Activated CD4-positive, alpha-beta T cell treated with anti-CD3 and anti-CD28 coated beads for 24 hours (primary cell): ENCODE measurements around the gene LRRC61.

ENCODE experiments used
- DNase-seq, 2 donors: peaks; one replicate each; pipeline ENCODE4 v3.0.0-alpha.2; 2020; ENCODE audit warnings: low read depth in 2 of 2

The LRRC61 gene

DNA sequence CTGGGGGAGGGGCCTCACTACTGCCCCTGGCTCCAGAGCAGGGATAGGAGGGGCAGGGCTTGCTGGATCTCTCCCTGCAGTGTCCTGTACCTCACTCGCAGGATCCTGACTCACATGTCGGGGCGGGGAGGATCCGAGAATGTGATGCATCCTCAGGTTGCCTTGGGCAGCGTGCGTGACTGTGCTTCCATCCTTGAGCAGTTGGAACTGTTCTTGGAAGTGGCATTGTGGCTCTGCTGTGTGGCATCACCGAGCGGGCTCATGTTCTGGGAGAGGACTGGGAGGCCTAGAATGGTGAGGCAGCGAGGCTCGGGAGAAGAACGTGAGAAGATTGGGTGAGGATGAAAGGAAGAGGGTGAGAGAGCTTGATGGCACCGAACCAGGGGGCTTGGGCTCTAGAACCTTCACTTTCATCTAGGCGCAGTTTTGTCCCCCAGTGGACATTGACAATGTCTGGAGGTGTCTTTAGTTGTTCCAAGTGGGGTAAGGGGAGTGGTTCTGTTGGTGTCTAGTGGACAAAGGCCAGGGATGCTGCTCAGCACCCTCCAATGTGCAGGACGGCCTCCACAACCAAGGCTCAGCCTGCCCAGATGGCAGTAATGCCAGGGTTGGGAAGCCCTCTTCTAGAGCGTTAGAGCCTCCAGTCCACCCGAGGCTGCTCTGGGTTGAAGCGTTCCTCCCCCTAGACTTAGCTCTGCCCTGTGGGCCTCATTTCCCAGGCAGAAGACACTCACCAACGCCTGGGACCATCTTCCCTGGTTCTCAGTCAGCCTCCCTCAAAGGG lies 9.9 kb downstream of the LRRC61 start:
- DNase-seq = no peak

DNA sequence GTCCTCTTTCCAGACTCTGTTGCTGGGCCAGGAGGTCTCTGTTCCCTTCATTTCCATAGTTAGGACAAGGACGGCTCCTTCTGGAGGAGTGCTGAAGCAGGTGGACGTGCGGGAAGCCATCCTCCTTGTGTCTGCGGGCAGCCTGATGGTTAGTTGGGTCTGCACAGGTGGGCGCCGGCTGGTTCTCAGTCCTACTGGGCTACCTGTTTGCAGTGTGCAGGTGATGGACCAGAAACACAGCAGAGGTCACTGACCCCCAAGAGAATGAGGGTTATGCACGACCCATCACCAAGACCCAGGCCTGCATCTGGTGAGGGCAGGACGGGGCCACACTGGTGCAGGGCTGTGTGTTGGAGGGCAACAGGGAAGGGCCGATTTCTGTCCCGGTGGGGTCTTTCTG lies 10.5 kb downstream of the LRRC61 start:
- no peak for DNase-seq

DNA sequence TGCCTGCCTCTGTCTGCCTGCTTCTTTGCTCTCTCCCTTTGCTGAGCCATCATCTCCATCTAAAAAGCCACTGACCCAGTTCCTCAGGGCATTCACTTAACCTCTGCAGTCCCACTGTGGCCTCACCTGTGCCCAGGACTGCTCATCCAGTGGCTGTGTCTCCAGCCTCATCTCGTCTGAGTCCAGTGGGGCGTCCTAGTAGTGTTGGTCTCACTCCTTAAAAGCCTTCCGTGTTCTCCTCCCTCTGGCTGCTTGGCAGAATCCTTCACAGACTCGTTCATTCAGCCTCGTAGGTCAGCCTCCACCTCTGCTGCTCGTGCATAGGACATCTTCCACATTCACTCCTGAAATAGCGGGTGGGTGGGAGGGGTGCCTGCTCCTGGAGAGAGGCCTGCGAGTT lies 11.0 kb downstream of the LRRC61 start:
- no peak for DNase-seq

DNA sequence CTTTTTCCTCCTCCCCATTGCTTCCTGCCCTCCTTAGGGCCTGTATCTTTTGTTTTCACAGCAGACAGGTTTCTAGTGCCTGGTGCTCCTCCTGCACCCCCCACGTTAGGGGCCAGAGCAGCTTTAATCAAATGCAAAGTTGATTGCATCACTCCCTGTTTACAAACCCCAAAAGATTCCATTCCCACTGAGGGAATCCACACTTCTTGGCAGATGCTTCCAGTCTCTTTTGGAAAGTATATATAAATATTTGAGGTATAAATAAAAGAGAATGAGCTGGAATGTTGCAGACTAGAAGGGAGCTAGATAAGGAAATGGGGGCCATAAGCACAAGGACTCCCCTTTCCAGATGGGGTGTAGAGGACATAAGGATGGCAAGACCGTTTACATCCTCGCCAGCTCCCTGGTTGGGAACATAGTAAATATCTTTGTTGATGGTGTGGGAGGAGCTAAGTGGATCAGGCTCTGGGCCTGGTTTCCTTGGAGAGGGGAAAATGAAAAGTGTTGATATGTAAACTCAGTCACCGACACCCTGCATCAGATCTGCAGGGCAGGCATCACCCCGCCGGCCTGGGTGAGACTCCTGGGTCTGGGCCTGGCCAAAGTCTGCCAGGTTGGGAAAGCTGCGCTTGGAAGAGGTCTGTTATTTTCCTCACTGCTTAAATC lies 12.1 kb downstream of the LRRC61 start:
- no peak for DNase-seq

DNA sequence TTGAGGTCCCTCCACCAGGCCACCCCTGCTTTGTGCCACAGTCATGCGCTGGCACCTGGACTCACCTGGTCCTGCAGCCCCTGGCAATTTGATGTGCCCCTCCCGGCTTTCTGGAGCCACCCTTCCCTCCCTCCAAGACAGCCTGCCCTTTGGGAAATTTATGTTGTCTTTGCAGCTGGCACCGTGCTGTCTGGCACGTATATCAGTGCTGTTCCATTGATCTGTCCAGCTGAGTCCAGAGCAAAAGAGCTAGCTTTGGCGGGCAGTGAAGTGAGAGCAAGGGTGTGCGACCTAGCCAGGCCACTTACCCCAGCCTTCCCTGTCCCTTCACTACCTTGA lies 12.6 kb downstream of the LRRC61 start:
- no peak for DNase-seq

DNA sequence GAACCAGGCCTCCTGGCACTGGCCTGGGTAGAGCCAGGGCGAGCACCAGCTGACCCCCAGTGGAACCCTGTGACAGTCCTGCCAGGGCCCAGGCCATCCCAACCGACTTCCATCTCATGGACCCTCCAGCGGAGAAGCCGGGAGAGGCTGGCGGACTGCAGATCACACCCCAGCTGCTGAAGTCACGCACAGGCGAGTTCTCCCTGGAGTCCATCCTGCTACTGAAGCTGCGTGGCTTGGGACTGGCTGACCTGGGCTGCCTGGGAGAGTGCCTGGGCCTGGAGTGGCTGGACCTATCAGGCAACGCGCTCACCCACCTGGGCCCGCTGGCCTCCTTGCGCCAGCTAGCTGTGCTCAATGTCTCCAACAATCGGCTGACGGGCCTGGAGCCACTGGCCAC lies 13.6 kb downstream of the LRRC61 start:
- DNase-seq = no peak

DNA sequence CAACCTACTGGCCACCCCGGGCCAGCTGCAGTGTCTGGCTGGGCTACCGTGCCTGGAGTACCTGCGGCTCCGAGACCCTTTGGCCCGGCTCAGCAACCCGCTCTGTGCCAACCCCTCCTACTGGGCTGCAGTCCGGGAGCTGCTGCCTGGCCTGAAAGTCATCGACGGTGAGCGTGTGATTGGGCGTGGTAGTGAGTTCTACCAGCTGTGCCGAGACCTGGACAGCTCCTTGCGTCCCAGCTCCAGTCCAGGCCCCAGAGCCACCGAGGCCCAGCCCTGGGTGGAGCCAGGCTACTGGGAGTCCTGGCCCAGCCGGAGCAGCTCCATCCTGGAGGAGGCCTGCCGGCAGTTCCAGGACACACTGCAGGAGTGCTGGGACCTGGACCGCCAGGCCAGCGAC lies 14.0 kb downstream of the LRRC61 start:
- DNase-seq = no peak

DNA sequence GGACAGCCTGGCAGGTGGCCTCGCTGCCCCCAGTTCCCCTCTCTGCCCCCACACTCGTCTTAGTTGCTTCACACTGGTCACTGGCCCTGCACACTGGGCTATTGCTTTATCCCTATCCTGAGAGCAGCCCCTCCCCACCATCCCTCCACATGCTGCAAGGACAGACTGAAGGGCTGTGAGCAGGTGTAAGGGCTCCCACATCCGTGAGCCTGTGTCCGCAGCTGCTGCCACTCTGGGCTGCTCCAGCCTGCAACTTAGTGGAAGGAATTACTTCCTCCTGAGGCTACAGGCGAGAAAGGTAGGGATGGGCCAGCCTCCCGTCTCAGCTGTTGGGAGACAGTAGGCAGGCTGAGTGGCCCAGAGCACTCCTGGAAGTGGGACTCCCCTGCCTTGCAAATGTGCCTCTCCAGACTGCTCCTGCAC lies 14.5 kb downstream of the LRRC61 start:
- DNase-seq = no peak

DNA sequence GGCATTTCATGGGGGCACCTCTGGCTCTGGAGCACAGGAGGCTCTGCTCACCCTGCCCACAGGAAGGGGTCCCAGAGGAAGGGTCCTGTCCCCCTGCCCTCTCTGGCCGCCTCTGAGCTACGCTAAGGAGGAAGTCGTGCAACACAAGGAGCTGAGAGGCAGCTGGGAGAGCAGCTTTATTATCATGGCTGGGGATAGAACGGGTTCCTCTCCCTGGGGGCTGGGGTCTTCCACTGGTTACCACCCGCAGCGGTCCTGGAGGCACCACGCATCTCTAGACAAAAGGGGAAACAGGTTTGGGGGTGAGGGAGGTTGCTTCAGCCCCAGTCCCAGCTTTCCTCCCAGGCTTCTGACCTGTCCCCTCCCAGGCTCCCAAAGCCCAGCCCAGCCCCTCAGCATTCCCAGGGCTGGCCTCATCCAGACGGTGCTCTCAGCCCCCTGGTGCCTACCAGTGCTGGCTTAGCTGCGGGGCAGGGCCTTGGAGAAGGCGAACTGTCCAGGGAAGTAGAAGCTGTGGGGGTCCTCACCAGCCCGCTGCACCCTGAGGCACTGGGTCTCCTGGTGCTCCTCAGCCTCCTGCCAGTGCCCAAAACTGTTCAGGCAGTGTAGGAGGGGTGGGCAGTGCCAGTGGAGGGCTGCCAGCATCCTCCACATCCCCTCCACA lies 15.1 kb downstream of the LRRC61 start:
- DNase-seq = no peak

DNA sequence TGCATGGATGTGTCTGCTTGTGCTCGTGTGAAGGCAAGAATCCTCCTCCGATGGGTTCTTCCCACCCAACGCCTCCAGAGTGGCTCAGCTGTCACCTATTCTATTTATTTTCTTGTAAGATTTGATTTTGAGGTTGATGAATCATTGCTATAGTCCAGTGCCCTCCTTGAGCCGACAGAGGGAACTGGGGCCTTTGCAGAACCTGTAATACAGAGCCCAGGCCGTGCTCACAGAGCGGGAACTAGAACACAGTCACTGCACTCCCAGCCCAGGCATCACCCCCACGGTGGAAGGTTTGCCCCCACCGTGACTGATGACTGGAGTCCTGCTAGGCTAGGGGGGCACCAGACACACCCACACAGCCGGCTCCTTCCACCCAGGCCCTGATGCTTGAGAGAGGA lies 16.3 kb downstream of the LRRC61 start:
- no peak for DNase-seq

DNA sequence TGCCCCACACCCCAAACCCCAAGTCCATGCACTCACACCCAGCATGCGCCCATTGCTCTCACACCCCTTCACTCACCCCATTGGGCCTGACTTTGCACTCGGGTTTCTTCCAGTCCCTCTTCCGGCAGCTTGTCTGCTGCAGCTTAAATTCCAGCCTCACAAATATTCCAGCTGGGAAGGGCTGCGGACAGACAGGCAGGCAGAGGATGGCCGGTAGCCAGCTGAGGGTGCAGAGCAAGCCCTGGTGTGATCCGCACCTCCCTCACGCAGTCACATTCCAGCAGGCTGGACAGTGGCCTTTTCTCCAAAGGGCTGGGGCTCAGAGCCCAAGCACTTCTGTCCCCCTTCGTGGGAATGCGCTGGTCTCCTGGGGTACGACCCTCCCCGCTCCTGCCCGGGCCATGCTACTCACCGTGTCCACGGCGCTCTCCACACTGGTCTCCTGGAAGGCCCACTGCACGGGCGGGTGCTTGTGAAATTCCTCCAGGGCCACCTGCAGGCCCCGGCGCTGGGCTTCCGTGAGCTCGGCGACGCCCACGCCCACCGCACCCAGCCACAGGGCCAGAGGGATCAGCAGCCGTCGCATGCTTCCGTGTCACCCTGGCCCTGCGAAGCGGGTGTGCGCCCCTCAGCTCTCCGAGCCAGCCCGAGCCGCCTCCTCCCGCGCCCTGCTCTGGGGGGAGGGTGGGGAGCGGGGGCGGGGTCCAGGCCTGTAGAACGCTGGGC lies 17.0 kb downstream of the LRRC61 start:
- no peak for DNase-seq

DNA sequence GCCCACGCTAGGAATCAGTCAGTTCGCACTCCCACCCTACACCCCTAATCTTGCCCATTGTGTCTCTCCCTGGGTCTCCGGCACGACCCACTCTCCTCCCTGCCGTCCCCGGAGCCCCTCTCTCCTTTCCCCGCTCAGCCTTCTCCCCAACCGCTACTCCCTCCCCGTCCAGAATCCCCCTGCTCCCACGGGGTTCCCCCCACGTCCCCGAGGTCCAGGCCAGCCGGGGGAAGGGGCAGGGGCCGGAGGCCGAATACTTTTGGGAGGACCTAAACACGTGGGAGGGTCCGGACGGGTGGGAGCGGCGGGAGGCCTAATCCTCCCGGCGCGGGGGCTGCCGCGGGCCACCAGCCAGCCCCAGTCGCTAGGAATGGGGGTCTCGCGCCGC lies 17.7 kb downstream of the LRRC61 start:
- no peak for DNase-seq

DNA sequence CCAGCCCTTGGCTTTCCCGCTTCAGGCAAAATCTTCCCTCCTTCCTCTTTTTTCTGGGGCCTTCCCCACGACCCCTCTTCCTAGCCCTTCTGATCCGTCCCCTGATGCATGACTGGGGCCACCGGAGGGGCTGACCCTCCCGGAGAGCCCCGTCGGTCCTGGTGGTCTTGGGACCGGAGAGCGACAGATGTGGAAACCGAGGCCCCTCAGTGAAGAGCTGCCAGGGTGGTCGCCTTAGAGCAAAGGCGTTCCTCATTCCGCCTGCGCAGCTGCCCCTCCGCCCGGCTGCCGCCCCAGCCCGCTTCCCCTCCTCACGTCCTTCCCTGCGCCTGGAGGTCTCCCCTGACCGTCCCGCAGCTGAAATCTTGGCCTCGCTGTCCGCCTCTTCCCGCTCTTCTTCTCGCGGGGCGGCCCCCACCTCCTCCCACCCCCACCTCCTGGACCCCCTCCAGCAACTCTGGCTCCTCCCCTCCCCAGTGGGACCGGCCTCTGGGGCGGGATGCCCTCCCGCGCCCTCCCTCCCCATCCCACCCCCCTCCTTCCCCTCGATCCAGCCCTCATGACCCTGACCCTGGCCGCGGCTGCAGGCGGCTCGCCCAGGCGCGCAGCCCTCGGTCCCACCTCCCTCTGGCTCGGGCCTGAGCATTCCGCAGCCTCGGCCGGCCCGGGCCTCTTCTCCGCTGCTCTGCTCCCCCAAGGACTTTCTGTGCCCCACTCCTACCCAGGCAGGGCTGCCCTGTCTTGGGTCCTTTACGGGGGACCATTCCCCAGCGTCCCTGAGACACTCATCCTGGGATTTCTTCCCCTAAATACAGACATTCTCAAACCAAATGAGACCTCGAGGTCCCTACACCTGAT lies 18.3 kb downstream of the LRRC61 start, which contains the start of gene RARRES2:
Gene RARRES2 (minus strand): TSS at position 367 of the 858 bp plus-strand sequence. CDS start 1,020 bp downstream, outside the sequence.
- DNase-seq = no peak

DNA sequence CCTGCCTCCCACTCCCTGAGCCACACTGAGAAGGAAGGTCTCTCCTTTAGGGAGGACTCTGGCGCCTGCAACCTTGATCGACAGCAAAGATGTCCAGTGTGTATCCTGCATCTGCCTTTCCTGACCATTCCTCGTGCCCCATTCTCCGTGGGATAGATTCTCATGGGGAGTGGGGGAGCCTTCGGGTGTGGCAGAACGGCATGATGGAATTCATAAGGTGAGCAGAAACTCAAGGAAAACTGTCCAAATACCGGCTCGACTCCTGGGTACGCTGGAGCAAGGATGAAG lies 18.9 kb downstream of the LRRC61 start:
- DNase-seq = no peak

DNA sequence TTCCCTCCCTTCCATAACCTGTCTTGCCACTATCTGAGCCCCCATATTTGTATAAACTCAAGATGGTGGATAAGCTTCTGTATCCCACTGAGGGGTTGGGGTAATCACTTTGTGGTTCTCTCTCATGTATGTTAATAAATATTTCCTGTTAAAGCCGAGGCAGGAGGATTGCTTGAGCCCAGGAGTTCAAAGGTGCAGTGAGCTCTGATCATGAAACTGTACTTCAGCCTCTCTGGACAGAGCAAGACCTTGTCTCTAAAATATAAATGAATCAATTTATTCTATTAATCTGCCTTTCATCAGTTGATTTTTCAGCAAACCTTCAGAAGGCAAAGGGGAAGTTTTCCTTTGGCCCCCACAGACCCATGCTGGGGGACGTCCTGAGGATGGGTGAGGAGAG lies 20.1 kb downstream of the LRRC61 start:
- DNase-seq = no peak

DNA sequence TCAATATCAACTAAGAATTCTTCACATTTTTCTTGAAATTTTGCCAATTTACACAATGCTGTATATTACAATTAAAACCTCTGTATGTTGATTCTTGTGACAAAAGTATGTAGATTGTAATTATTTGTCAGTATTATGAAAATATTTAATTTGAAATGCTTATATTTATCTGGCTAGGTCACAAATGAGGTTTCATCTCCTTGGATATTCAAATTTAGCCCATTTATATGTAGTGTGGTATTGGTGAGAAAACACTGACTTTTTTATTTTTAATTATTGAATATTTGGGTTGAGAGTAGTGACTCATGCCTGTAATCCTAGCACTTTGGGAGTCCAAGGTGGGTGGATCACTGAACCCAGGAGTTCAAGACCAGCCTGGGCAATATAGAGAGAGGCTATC lies 21.1 kb downstream of the LRRC61 start:
- DNase-seq = no peak

DNA sequence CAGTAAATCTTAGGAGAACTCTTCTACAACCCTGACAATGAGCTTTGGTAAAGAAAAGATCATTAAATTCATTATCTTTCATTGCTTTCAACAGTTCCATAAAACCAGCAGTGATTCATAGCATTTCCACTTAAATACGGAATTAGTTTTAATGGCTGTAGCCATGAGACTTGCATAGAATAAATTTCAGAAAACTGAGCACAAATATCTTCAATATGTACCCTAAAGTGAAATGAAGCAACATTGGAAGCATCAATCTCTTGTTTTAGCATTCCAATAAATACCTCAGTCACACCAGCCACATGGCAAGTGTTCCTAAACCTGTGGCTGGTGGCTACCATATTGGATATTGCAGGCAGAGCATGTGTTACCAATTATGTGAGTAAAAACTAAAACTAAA lies 21.9 kb downstream of the LRRC61 start:
- DNase-seq = no peak

DNA sequence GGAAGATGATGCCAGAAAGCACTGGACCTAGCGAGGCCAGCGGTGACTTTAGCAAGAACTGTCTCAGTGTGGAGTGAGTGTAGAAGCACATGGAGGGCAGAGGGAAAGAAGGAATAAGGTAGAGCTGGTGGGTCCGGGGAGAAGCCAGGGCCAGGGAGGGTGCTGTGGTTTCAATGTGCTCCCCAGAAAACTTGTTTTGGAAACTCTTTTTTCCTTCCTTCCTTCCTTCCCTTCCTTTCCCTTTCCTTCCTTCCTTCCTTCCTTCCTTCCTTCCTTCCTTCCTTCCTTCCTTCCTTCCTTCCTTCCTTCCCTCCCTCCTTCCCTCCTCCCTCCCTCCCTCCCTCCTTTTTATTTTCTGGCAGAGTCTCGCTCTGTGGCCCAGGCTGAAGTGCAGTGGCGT lies 23.8 kb downstream of the LRRC61 start:
- no peak for DNase-seq

DNA sequence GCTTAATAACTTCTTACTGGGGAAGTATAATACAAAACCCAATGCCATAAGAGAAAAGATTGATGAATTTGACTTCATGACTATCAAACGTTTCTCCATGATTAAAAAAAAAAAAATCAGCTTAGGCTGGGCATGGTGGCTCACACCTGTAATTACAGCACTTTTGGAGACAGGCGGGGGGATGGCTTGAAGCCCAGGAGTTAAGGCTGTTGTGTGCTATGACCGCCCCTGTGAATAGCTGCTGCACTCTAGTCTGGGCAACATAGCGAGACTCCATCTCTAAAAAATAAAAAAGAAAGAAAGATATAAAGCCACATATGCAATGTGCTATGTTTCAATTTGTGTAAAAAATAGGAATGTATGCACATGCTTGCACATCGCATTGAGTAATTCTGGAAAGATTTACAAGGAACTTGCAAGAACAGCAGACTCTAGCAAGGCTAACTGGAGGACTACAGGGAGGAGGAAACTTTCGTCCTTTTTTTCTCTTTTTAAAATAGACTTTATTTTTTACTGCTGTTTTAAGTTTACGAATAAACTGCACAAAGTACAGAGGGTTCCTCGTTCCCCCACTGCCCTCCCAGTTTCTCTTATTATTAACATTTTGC lies 28.5 kb downstream of the LRRC61 start:
- DNase-seq = no peak

DNA sequence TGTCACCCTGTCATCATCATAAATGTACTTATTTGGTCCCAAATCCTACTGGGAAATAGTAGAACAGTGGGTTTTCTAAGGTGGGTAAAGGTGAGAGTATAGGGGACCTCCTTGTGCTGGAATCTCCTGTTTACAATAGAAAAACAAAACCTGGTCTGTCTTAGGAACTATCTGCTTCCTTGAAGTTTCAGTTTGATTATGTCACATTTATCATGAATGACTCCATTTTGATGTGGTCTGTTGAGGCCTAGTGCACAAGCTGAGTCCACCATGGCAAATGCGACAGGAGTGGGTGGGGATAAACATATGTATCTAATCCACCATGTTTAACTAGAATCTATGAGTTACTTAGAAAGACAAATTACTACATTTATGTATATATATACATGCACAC lies 32.5 kb downstream of the LRRC61 start:
- DNase-seq = no peak

DNA sequence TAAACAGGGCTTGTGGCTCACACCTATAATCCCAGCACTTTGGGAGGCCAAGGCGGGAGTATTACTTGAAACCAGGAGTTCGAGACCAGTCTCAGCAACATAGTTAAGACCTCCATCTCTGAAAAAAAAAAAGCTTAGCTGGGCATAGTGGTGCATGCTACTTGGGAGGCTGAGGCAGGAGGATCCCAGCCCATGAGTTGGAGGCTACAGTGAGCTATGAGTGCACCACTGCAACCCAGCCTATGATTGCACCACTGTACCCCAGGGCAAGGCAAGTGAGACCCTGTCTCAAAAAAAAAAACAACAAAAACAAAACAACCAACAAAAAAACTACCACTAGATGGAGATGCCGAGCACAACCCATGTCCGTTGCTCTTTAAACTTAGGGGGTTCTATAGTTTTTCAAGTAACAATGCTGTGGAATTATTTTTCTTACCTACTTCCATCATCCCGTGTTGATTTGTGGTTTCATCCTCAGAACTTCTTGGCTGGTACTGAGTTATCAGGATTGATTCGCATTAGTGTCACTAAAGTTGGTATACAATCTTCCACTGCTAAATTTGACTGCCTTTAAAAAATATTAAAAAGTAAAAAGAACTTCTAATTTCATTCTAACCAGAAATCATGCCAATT lies 33.2 kb downstream of the LRRC61 start:
- no peak for DNase-seq
